ENCODE data around the gene COTL1.

- TF ChIP-seq CTCF (conservative IDR thresholded peaks at IDR 0.05 in 1 of 2, IDR thresholded peaks at IDR 0.05 in 1 of 2; ENCODE audit: extremely low read depth in 1 of 2, insufficient read depth in 1 of 2, low read depth in 1 of 2, low read length in 2 of 2) = no peak
- TF ChIP-seq EZH2 (IDR thresholded peaks at IDR 0.05; ENCODE audit: borderline replicate concordance, low read length) = no peak
Observed at GRCh38 chr16:84521497-84521770, 96.4 kb downstream of the COTL1 start.
